MG63 (cell line): ENCODE results near the gene STRA8. TPM values are rescaled to one million over a fixed set of nuclear protein-coding genes. Genes with fewer than 3 reads are reported as not detected.

Experiments
- DNase-seq: peaks from one replicate; pipeline ENCODE4 v3.0.0-alpha.2; 2020
- H3K27me3 ChIP-seq: fragments of 250-450 bp; sonication (Bioruptor Pico); 2 replicates; pipeline ENCODE4 v1.5.1; 2020; ENCODE audit warnings: mild to moderate bottlenecking, moderate library complexity
- H3K36me3 ChIP-seq: fragments of 250-450 bp; sonication (Bioruptor Pico); 2 replicates; pipeline ENCODE4 v1.5.1; 2020; ENCODE audit warnings: mild to moderate bottlenecking, moderate library complexity
- H3K4me3 ChIP-seq: fragments of 250-450 bp; sonication (Bioruptor Pico); 2 replicates; pipeline ENCODE4 v1.5.1; 2020; ENCODE audit warnings: mild to moderate bottlenecking, moderate library complexity
- H3K9me3 ChIP-seq: fragments of 250-450 bp; sonication (Bioruptor Pico); 2 replicates; pipeline ENCODE4 v1.5.1; 2020; ENCODE audit warnings: mild to moderate bottlenecking, moderate library complexity
- total RNA-seq: library from RNA; depleted of rRNA; stranded (reverse); fragments of >200 nt; shearing (Covaris generic); gene quantifications from 2 replicates; pipeline ENCODE4 v1.2.3, GENCODE V29; 2014; ENCODE audit warnings: low replicate concordance

STRA8 gene
- total RNA-seq, 1 experiment from 2014 or later: not detected

GRCh38 chr7:135272303-135272702, 38.7 kb downstream of the STRA8 start:
- no peak overlapping the region for H3K4me3 ChIP-seq
- H3K36me3 ChIP-seq: no peaks in the 10 kb centered on the region
- H3K27me3 ChIP-seq: no peaks in the 10 kb centered on the region
- no peaks in the 10 kb centered on the region for H3K9me3 ChIP-seq
- no peak for DNase-seq

DNA sequence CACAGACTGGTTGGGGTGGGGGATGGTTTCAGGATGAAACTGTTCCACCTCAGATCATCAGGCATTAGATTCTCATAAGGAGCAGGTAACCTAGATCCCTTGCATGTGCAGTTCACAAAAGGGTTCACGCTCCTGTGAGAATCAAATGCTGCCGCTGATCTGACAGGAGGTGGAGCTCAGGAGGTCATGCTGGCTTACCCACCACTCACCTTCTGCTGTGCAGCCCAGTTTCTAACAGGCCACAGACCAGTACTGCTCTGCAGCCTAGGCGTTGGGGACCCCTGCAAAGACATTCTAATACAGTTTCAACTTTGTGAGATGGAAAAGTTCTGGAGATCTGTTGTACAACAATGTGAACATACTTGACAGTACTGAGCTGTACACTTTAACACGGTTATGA, 39.9 kb downstream of the STRA8 start:
- H3K36me3 ChIP-seq: no peaks in the 10 kb centered on the region
- no peak overlapping the region for H3K4me3 ChIP-seq
- H3K9me3 ChIP-seq: no peaks in the 10 kb centered on the region
- no peak for DNase-seq
- no peaks in the 10 kb centered on the region for H3K27me3 ChIP-seq

- H3K4me3 ChIP-seq: no peak overlapping the region
- no peaks in the 10 kb centered on the region for H3K9me3 ChIP-seq
- DNase-seq: peak; percentile 30
- H3K36me3 ChIP-seq: no peaks in the 10 kb centered on the region
- no peaks in the 10 kb centered on the region for H3K27me3 ChIP-seq
Measured at GRCh38 chr7:135274495-135275268, 41.0 kb downstream of the STRA8 start.

GRCh38 chr7:135275971-135276580, 42.4 kb downstream of the STRA8 start:
- no peak overlapping the region for H3K4me3 ChIP-seq
- H3K27me3 ChIP-seq: no peaks in the 10 kb centered on the region
- DNase-seq: no peak
- H3K9me3 ChIP-seq: no peaks in the 10 kb centered on the region
- no peaks in the 10 kb centered on the region for H3K36me3 ChIP-seq

DNA sequence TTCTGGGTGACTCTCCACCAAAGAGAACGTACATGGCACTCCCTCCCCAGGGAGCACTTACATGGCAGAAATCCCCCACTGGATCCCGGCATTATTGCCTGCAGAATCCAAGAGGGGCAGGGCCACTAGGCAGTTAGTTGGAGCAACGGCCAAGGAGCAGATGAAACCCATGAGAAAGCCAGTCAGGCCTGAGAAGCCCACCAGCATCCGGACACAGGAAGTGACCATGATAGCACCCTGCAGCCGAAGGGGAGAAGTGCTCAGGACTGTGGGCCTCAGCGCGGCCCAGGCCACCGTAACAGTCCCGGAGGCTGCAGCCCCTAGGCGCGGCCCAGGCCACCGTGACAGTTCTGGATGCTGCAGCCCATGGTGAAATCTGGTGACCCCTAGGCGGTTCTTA, 43.5 kb downstream of the STRA8 start:
- H3K4me3 ChIP-seq: no peak overlapping the region
- no peak for DNase-seq
- H3K9me3 ChIP-seq: no peaks in the 10 kb centered on the region
- no peaks in the 10 kb centered on the region for H3K27me3 ChIP-seq
- no peaks in the 10 kb centered on the region for H3K36me3 ChIP-seq

DNA sequence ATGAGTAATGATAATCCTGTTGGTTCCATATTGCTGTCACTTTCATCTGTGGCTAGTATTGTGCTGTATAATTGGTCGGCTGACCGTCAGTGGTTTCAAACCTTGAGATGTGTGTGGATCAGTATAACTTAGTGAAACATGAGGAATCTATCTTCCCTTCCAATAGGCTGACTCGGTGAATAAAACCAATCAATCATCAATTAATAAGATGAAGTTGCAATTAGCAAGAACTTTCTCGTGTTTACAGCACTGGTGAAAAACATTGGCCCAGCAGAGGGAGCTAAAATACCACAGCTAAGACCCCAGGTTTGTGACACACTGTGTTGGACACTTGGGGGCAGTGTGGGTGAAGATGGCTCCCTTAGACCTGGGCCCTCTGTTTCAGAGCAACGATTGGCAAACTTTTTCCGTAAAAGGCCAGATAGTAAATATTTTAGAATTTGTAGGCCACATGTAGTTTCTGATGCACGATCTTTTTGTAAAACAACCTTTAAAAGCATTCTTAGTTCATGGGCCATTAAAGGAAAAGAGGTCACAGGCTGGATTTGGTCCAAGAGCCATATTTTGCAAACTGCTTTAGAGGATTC, 47.8 kb downstream of the STRA8 start:
- peak; percentile 60 for DNase-seq
- Histone ChIP-seq H3K36me3 (no peaks in the 10 kb centered on the region), H3K4me3 (no peak overlapping the region)

DNA sequence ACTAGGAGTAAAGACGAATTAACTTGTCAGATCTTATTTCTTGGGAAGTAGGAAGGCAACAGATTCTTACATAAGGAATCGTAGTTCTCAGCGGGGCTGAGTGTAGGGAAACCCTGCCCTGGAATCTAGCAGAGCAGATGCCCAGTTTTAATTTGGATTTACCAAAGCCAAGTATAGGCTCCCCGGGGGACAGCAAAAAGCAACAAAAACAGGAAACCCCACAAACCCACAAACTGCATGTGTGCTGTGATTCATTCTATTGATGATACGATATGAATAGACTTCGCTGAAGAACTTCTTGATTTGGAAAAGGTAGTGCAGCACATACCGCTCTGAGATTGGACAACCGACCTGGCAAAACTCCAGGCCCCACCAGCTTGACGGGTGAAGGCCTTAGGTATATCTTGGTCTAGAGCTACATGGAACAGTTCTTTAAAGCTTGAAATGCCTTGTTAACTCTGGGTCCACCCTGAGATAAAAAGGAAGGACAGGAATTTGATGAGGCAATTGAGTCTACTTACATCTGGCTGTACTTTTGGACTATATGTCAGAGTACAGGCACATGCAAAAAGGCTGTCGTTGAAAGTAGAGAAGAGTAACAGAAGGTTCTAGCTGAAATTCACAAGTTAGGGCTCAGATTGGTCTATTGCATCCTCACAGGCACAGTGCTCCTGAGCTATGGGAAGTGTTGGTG, 49.1 kb downstream of the STRA8 start:
- Histone ChIP-seq H3K27me3 (no peaks in the 10 kb centered on the region), H3K36me3 (no peaks in the 10 kb centered on the region), H3K9me3 (no peaks in the 10 kb centered on the region), H3K4me3 (no peak overlapping the region)
- DNase-seq: no peak

More for the DNA sequence above, 47.8 kb downstream of the STRA8 start:
- no peaks in the 10 kb centered on the region for H3K27me3 ChIP-seq
- H3K9me3 ChIP-seq: no peaks in the 10 kb centered on the region

DNA sequence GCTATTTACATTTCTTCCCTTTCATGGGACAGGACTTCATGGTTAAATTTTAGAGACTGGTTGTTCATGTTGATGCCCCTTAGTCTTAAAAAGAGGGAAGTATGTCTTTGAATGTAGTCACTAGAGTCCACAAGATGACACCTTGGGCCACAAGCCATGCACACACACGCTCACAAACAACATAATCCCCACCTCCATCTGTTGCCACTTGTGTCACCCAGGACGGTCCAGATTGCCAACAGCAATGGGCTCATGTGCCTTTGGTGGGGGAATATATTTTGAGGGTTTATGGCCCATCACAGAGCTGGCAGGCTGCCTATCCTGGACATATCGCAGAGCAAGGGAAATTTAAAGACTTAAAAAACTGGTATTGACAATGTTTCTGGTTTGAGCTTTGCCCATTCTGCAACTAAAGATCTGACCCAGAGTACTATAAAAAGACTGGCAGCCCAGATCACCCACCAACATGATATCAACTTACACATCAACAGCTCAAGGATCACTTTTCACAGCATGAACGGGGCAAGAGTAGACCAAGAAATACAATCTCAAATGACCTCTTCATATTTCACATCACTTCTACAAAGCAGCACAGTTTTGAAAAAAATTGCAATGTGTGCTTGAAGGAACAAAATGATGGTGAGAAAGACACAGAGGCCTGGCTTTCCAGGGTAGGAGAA, 50.5 kb downstream of the STRA8 start:
- no peak overlapping the region for H3K4me3 ChIP-seq
- no peak for DNase-seq
- no peaks in the 10 kb centered on the region for H3K9me3 ChIP-seq
- no peaks in the 10 kb centered on the region for H3K27me3 ChIP-seq
- H3K36me3 ChIP-seq: no peaks in the 10 kb centered on the region

DNA sequence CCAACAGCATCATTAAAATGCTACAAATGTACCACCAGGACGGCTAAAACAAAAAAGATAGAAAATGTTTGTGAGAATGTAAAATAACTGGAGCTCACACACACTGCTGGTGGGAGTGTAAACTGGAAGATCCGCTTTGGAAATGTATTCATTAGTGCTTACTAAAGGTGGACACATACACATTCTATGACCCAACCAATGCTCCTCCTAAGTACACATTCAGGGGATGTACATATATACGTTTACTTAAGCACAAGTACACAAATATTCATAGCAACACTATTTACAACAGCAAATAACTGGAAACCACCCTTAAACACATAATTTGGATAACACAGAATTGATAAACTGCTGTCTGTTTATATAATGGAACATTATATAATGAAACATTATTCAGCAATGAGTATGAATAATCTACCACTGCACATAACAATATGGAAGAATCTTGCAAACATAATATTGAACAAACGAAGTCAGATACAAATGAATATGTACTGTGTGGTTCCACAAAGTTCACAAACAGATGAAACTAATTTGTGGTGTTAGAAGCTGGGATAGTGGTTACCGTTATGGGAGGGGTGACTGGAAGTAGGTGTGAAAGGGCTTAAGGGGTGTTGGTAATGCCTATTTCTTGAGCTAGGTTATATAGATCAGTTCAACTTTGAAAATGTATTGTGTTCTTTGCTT, 52.1 kb downstream of the STRA8 start:
- no peak for DNase-seq

DNA sequence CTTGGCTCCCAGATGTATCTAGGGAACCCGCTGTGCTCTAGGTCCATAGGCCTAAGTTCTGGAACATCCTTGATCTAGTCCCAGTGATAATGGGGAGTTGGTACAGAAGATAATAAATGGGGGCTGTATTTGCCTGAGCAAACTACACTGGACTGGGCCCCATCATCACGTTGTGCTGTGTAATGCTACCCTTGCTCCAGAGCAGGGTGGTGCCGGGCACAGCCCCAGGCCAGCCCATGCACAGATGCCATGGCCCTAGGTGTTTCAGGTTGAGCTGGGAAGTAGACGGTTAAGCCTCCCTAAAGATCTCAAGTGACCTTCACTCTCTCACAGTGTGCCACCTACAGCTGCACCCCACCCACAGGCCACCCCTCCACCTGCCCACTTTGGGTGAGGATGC, 53.2 kb downstream of the STRA8 start:
- H3K9me3 ChIP-seq: no peaks in the 10 kb centered on the region
- no peak overlapping the region for H3K4me3 ChIP-seq
- no peaks in the 10 kb centered on the region for H3K36me3 ChIP-seq
- no peak for DNase-seq
- H3K27me3 ChIP-seq: no peaks in the 10 kb centered on the region

More for the DNA sequence above, 52.1 kb downstream of the STRA8 start:
- H3K36me3 ChIP-seq: no peaks in the 10 kb centered on the region
- H3K9me3 ChIP-seq: no peaks in the 10 kb centered on the region
- no peak overlapping the region for H3K4me3 ChIP-seq
- no peaks in the 10 kb centered on the region for H3K27me3 ChIP-seq

DNA sequence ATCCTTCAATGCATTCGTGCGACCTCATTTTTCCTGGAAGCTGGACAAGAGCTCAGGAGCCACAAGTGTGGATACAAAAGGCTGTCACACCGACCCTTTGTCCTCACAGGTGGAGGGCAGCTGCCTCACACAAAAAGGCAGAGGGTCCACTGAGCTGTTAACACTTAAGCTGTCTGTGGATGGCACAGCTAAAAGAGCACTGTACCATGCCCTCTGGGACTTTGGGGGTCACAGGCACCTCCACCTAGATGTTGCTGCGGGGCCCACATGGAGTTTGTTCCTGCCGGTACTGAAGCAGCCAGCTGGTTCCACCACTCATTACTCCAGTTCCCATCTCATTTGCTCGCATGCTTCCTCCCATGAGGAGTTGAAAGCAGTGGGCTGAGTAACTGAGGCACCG, 57.0 kb downstream of the STRA8 start:
- Histone ChIP-seq H3K27me3 (no peaks in the 10 kb centered on the region), H3K9me3 (no peaks in the 10 kb centered on the region), H3K4me3 (no peak overlapping the region), H3K36me3 (no peaks in the 10 kb centered on the region)
- no peak for DNase-seq

DNA sequence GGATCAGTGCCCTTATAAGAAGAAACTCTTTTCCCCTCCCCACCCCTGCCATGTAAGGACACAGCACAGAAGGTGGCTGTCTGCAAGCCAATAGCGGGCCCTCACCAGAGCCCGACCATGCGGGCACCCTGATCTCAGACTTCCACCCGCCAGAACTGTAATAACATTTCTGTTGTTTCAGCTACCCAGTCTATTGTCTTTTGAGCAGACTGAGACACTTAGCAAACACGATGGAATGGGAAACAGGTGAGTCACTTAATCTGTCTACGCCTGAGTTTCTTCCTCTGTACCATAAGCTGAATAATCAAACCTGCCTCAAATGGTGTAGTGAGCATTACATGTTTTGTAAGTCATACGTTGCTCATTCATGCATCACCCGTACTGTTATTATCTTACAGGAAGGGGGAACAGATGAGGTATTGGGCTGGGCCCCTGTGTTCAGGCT, 58.2 kb downstream of the STRA8 start:
- H3K27me3 ChIP-seq: no peaks in the 10 kb centered on the region
- H3K36me3 ChIP-seq: no peaks in the 10 kb centered on the region
- no peaks in the 10 kb centered on the region for H3K9me3 ChIP-seq
- DNase-seq: peak; percentile 6
- no peak overlapping the region for H3K4me3 ChIP-seq

DNA sequence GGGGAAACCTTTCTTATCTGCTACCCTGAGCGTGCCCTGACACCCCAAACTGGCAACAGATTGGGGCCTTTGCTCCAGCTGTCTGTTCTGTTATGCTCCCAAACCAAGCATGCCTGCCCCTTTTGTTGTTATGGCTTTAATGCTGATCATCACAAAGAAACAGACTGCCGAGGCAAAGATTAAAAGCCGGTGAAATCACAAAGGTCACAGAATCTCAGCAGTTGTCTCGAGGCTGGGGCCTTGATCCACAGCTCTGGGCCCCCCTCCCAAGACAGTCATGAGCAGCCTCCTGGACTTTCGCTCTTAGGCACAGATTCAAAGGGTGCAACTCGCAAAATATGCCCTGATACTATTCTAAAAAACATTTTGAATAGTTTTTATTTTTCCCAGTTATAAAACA, 65.6 kb downstream of the STRA8 start:
- no peak for DNase-seq
- H3K27me3 ChIP-seq: no peaks in the 10 kb centered on the region
- no peak overlapping the region for H3K4me3 ChIP-seq
- H3K9me3 ChIP-seq: no peaks in the 10 kb centered on the region
- no peaks in the 10 kb centered on the region for H3K36me3 ChIP-seq

- Histone ChIP-seq H3K27me3 (no peaks in the 10 kb centered on the region), H3K9me3 (no peaks in the 10 kb centered on the region), H3K36me3 (no peaks in the 10 kb centered on the region), H3K4me3 (no peak overlapping the region)
- DNase-seq: no peak
Measured at GRCh38 chr7:135300913-135301765, 67.5 kb downstream of the STRA8 start.
